Loucy (cell line): ENCODE results near the gene HMOX2.

Experiments used
- EZH2phosphoT487 ChIP-seq: fragments of 200-600 bp; IDR thresholded peaks from 2 replicates; pipeline ENCODE4 v1.6.1; 2018; ENCODE audit warnings: antibody characterized with exemption, mild to moderate bottlenecking, moderate library complexity, borderline replicate concordance
- TF ChIP-seq, protein P1 (sequence below): fragments of 200-600 bp; sonication (generic); conservative IDR thresholded peaks from 2 replicates; pipeline ENCODE4 v1.5.1; 2014; ENCODE audit warnings: mild to moderate bottlenecking, antibody characterized with exemption, low read length

DNA sequence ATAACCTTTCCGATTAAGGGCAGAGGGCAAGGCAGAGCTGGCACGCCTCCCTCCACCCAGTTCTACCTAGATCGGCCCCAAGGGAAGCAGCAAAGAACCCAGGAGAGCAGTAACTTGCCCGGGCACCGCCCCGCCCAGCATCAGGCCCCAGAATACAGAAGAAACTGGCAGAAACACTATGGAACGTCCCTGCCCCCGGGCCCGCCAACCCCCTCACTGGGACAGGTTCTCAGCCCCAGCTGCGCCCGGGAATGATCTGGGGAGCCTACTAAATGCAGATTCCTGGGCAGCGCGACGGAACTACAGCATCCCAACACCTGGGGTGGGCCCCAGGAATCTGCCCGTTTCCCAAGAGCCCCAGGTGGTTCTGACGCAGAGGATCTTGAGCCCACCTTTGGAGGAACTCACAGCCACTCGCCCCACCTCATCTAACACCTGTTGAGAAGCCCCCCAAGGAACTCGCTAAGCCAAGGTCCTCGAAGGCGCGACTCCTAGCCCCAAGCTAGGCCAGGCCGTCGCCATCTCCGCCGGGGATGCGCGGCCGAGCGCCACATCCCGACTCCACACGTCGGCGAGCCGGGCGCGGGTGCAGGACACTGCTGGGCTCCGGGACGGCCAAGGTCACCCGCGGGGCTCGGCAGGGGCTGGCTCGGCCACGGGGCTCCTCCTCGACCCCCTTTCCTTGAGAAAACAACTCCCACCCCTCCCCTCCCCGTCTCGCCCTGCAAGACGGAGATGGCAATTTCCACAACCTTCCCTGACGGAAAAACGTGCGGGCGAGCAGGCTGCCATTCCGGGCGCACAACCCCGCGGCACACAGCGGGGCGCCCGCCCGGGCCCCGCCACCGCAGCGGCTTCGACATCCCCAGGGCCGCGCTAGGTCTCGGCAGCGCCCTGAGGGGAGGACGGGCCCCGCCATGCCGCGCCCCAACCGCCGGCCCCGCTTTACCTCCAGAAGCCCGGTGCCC, 61.5 kb downstream of the HMOX2 start:
- TF ChIP-seq, protein P1, sequence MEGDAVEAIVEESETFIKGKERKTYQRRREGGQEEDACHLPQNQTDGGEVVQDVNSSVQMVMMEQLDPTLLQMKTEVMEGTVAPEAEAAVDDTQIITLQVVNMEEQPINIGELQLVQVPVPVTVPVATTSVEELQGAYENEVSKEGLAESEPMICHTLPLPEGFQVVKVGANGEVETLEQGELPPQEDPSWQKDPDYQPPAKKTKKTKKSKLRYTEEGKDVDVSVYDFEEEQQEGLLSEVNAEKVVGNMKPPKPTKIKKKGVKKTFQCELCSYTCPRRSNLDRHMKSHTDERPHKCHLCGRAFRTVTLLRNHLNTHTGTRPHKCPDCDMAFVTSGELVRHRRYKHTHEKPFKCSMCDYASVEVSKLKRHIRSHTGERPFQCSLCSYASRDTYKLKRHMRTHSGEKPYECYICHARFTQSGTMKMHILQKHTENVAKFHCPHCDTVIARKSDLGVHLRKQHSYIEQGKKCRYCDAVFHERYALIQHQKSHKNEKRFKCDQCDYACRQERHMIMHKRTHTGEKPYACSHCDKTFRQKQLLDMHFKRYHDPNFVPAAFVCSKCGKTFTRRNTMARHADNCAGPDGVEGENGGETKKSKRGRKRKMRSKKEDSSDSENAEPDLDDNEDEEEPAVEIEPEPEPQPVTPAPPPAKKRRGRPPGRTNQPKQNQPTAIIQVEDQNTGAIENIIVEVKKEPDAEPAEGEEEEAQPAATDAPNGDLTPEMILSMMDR: no peak
- no peak for TF ChIP-seq EZH2phosphoT487
